Neural crest cell (in vitro differentiated cells): ENCODE results near the gene TMC3. TPM values are rescaled to one million over a fixed set of nuclear protein-coding genes. Genes with fewer than 3 reads are reported as not detected.
A peak's percentile ranks its signal among the peaks of the same experiment; 100 is the strongest.

Source experiments
- DNase-seq: peaks from one replicate; pipeline ENCODE4 v3.0.0; 2021; ENCODE audit warnings: low read depth, mixed read lengths, low spot score
- H3K27ac Mint-ChIP-seq: one replicate; pipeline ENCODE4 v1.8.0; 2021; ENCODE audit warnings: mild to moderate bottlenecking, mixed read lengths; ENCODE audit not compliant: unreplicated experiment
- H3K27me3 Mint-ChIP-seq: 2 replicates; pipeline ENCODE4 v1.8.0; 2021; ENCODE audit warnings: low read depth, mild to moderate bottlenecking, mixed read lengths
- H3K36me3 Mint-ChIP-seq: 2 replicates; pipeline ENCODE4 v1.8.0; 2021; ENCODE audit warnings: low read depth, mild to moderate bottlenecking, mixed read lengths
- H3K4me1 Mint-ChIP-seq: 2 replicates; pipeline ENCODE4 v1.8.0; 2021; ENCODE audit warnings: mixed read lengths
- H3K4me3 Mint-ChIP-seq: one replicate; pipeline ENCODE4 v1.8.0; 2021; ENCODE audit warnings: mild to moderate bottlenecking, mixed read lengths
- H3K9me3 Mint-ChIP-seq: 2 replicates; pipeline ENCODE4 v1.8.0; 2021; ENCODE audit warnings: mixed read lengths
- total RNA-seq: library from RNA; stranded (reverse); gene quantifications from 2 replicates; pipeline ENCODE4 v1.2.1, GENCODE V29; 2021
- TF ChIP-seq, protein P1 (sequence below): fragments of 200-600 bp; sonication (generic); conservative IDR thresholded peaks from 2 replicates; pipeline ENCODE4 v1.5.0; 2021; ENCODE audit warnings: antibody characterized with exemption, mild to moderate bottlenecking

The TMC3 gene
- total RNA-seq, 1 donor from 2014 or later, result not detected

DNA sequence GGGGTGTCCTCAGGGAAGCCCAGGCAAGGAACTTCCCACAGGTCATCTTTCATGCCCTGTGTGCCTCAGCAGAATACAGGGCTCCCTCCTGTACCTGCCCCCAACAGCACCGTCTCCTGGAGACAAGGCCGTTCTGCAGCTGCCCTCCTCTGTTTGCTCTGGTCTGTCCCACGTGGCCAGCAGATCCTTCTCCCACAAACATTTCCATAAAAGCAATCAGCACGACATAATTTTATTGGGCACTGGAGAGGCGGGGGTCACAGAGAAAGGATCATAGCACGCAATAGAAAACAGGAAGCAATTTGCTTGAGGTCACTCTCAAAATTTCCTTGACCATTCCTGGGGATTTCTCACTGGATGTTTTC lies 79.5 kb downstream of the TMC3 start:
- DNase-seq, result no peak

DNA sequence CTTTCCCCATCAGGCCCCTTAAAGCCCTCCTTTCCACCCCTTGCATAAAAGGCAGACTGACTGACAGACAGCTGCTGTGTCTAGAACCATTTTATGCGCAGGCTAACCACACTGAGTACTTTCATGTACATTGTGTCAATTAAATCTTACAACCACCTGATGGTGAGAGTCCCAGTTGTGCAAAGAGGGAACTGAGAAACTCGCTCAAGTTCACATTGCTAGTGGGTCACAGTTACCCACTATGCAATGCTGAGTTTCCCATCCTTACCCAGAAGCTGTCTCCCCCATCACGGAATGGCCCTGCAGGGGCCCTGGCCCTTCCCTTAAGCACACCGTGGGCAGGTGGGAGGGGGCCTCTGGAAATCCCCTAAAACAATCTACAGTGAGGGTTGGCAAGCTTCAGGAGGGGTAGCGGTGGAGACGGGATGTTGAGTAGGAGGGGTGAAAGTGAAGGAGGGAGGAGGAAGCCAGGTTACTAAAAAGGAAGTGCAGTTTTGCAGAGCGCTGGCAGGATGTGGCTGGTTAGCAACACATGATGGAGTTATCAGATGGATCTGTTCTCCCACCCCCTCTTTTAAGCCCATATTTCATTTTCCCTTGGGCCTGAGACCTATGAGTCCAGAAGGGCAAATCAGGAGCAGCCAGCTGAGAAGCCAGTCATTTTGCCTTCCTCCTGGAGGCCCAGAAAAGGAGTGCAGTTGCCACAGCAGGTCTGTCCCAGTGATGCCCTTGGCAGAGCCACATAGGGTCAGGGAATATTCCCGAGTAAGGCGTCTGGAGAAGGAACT lies 80.1 kb downstream of the TMC3 start:
- H3K27ac Mint-ChIP-seq, result no peak overlapping the region
- TF ChIP-seq, protein P1, sequence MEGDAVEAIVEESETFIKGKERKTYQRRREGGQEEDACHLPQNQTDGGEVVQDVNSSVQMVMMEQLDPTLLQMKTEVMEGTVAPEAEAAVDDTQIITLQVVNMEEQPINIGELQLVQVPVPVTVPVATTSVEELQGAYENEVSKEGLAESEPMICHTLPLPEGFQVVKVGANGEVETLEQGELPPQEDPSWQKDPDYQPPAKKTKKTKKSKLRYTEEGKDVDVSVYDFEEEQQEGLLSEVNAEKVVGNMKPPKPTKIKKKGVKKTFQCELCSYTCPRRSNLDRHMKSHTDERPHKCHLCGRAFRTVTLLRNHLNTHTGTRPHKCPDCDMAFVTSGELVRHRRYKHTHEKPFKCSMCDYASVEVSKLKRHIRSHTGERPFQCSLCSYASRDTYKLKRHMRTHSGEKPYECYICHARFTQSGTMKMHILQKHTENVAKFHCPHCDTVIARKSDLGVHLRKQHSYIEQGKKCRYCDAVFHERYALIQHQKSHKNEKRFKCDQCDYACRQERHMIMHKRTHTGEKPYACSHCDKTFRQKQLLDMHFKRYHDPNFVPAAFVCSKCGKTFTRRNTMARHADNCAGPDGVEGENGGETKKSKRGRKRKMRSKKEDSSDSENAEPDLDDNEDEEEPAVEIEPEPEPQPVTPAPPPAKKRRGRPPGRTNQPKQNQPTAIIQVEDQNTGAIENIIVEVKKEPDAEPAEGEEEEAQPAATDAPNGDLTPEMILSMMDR, result no peak

More for the DNA sequence above, 79.5 kb downstream of the TMC3 start:
- Mint-ChIP-seq H3K36me3 (no peaks in the 10 kb centered on the region), H3K4me1 (peaks cover 12% of the 10 kb centered on the region), H3K4me3 (no peak overlapping the region), H3K27ac (peak overlapping the region; percentile 31), H3K9me3 (no peaks in the 10 kb centered on the region), H3K27me3 (no peaks in the 10 kb centered on the region)
- TF ChIP-seq, protein P1, result no peak

DNA sequence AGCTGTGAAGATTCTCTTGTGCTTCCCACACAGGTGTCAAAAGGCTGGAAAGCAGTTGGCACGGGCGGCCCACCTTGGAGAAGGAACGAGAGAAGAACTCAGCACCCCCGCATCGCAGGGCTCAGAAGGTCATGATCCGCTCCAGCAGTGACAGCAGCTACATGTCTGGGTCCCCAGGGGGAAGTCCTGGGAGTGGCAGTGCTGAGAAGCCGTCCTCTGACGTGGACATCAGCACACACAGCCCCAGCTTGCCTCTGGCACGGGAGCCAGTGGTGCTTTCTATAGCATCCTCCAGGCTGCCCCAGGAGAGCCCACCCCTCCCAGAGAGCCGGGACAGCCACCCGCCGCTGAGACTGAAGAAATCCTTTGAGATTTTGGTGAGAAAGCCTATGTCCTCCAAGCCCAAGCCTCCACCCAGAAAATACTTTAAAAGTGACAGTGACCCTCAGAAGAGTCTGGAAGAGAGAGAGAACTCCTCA lies 81.5 kb downstream of the TMC3 start:
- no peak for DNase-seq
- TF ChIP-seq, protein P1, result no peak
- Mint-ChIP-seq H3K9me3 (no peaks in the 10 kb centered on the region), H3K36me3 (no peaks in the 10 kb centered on the region), H3K4me1 (peaks cover 12% of the 10 kb centered on the region), H3K27ac (no peak overlapping the region), H3K4me3 (no peak overlapping the region), H3K27me3 (no peaks in the 10 kb centered on the region)

More for the DNA sequence above, 80.1 kb downstream of the TMC3 start:
- Mint-ChIP-seq H3K27me3 (no peaks in the 10 kb centered on the region), H3K9me3 (no peaks in the 10 kb centered on the region), H3K36me3 (no peaks in the 10 kb centered on the region), H3K4me3 (no peak overlapping the region), H3K4me1 (peaks cover 12% of the 10 kb centered on the region)
- no peak for DNase-seq

GRCh38 chr15:81291916-81292522 lies 82.0 kb downstream of the TMC3 start:
- no peaks in the 10 kb centered on the region for H3K36me3 Mint-ChIP-seq
- H3K9me3 Mint-ChIP-seq, result no peaks in the 10 kb centered on the region
- no peak overlapping the region for H3K4me3 Mint-ChIP-seq
- DNase-seq, result no peak
- H3K27ac Mint-ChIP-seq, result no peak overlapping the region
- no peaks in the 10 kb centered on the region for H3K27me3 Mint-ChIP-seq
- peaks cover 12% of the 10 kb centered on the region for H3K4me1 Mint-ChIP-seq
- TF ChIP-seq, protein P1, result no peak

GRCh38 chr15:81289910-81290309 lies 84.1 kb downstream of the TMC3 start:
- Mint-ChIP-seq H3K4me3 (no peak overlapping the region), H3K27ac (no peak overlapping the region), H3K4me1 (peaks cover 4% of the 10 kb centered on the region), H3K9me3 (no peaks in the 10 kb centered on the region), H3K27me3 (no peaks in the 10 kb centered on the region), H3K36me3 (no peaks in the 10 kb centered on the region)
- no peak for DNase-seq
- TF ChIP-seq, protein P1, result no peak
